ENCODE data around the gene KLHDC3.
"Not testable (repeated sequence)": the region's sequence is repeated elsewhere in the genome, so short reads cannot be mapped to it uniquely, and the experiment has no call there.

DNA sequence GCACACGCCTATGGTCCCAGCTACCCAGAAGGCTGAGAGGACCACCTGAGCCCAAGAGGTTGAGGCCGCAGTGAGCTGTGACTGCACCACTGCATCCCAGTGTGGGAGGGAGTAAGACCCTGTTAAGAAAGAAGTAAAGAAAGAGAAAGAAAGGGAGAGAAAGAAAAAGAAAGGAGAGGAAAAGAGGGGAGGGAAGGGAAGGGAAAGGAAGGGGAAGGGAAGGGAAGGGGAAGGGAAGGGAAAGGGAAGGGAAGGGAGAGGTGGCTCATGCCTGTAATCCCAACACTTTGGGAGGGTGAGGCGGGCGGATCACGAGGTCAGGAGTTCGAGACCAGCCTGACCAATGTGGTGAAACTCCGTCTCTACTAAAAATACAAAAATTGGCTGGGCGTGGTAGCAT is 27.4 kb downstream of the KLHDC3 start:
- TF ChIP-seq, protein P1, sequence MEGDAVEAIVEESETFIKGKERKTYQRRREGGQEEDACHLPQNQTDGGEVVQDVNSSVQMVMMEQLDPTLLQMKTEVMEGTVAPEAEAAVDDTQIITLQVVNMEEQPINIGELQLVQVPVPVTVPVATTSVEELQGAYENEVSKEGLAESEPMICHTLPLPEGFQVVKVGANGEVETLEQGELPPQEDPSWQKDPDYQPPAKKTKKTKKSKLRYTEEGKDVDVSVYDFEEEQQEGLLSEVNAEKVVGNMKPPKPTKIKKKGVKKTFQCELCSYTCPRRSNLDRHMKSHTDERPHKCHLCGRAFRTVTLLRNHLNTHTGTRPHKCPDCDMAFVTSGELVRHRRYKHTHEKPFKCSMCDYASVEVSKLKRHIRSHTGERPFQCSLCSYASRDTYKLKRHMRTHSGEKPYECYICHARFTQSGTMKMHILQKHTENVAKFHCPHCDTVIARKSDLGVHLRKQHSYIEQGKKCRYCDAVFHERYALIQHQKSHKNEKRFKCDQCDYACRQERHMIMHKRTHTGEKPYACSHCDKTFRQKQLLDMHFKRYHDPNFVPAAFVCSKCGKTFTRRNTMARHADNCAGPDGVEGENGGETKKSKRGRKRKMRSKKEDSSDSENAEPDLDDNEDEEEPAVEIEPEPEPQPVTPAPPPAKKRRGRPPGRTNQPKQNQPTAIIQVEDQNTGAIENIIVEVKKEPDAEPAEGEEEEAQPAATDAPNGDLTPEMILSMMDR (conservative IDR thresholded peaks at IDR 0.05; ENCODE audit: low read depth in 2 of 2), result not testable (repeated sequence)
- not testable (repeated sequence) for TF ChIP-seq POLR2AphosphoS5 (IDR thresholded peaks at IDR 0.05; ENCODE audit: low read depth); EZH2 (IDR thresholded peaks at IDR 0.05; ENCODE audit: low read depth, unreplicated experiment)
- TF ChIP-seq, protein P2, sequence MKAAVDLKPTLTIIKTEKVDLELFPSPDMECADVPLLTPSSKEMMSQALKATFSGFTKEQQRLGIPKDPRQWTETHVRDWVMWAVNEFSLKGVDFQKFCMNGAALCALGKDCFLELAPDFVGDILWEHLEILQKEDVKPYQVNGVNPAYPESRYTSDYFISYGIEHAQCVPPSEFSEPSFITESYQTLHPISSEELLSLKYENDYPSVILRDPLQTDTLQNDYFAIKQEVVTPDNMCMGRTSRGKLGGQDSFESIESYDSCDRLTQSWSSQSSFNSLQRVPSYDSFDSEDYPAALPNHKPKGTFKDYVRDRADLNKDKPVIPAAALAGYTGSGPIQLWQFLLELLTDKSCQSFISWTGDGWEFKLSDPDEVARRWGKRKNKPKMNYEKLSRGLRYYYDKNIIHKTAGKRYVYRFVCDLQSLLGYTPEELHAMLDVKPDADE (IDR thresholded peaks at IDR 0.05), result not testable (repeated sequence)
- TF ChIP-seq, protein P3, sequence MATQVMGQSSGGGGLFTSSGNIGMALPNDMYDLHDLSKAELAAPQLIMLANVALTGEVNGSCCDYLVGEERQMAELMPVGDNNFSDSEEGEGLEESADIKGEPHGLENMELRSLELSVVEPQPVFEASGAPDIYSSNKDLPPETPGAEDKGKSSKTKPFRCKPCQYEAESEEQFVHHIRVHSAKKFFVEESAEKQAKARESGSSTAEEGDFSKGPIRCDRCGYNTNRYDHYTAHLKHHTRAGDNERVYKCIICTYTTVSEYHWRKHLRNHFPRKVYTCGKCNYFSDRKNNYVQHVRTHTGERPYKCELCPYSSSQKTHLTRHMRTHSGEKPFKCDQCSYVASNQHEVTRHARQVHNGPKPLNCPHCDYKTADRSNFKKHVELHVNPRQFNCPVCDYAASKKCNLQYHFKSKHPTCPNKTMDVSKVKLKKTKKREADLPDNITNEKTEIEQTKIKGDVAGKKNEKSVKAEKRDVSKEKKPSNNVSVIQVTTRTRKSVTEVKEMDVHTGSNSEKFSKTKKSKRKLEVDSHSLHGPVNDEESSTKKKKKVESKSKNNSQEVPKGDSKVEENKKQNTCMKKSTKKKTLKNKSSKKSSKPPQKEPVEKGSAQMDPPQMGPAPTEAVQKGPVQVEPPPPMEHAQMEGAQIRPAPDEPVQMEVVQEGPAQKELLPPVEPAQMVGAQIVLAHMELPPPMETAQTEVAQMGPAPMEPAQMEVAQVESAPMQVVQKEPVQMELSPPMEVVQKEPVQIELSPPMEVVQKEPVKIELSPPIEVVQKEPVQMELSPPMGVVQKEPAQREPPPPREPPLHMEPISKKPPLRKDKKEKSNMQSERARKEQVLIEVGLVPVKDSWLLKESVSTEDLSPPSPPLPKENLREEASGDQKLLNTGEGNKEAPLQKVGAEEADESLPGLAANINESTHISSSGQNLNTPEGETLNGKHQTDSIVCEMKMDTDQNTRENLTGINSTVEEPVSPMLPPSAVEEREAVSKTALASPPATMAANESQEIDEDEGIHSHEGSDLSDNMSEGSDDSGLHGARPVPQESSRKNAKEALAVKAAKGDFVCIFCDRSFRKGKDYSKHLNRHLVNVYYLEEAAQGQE (IDR thresholded peaks at IDR 0.05; ENCODE audit: unreplicated experiment), result not testable (repeated sequence)
